Hematopoietic multipotent progenitor cell treated with erythropoietin and hydrocortisone succinate and interleukin-3 and kit ligand, for 4 days (in vitro differentiated cells): ENCODE data around the gene MTA2.
A peak's percentile ranks its signal among the peaks of the same experiment; 100 is the strongest.

Experiments
- DNase-seq: peaks from one replicate; pipeline ENCODE4 v3.0.0-alpha.2; 2015

MTA2 gene

GRCh38 chr11:62612366-62613290 lies 11.0 kb upstream of the MTA2 start, which contains the start of the genes EML3 and ROM1:
Gene EML3 (minus strand): TSS chr11:62612775. CDS start chr11:62612457, 318 bp downstream.
Gene ROM1 (plus strand): TSS chr11:62613257. CDS start chr11:62613282, 25 bp downstream.
- DNase-seq = peak; percentile 96

DNA sequence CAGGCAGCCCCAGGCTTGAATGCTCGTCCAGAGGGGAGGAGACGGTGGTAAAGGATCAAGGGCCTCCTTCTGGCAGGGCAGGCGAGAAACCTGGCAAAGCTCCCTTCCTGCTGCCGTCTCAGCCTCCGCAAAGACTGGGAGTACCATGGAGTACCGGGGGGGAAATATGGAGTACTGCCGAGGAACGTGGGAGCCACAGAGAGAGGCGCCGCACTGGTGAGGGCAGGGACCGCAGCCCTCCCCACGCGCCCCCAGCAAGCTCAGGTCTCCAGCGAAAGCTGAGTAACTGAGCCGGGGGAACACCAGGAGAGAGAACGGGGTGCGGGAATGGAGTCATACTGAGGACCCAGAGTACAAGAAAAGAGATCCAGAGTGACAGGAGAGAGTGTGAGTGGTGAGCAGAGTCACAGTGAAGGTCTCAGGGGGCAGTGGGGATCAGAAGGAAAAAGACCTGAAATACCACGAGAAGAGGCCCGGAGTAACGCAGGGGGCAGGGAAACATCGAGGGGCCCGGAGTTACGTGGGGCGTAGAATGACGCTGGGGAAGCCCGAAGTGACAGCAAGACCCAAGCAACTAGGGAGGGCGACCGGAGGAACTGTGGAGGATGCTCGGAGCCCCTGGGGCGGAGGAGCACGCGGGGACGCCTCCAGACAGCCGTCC lies 10.2 kb upstream of the MTA2 start:
- DNase-seq = peak; percentile 75

GRCh38 chr11:62610814-62611704 lies 9.4 kb upstream of the MTA2 start:
- no peak for DNase-seq

DNA sequence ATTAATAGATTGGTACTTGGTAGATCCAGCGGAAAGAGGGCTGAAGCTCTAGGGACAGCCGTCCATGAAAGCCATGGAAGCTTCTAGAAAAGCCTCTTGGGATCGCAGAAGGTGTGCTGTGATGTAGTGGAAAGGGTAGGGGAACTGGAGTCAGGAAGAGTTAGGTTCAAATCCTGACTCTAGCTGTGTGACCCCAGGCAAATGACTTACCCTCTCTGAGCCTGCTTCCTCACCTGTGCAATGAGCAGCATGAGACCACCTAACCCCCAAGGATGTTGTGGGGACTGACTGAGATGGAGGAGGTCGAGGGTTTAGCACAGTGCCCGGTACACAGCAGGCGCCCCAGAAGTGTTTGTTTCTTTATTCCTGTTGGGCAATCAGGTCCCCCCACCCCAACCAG lies 8.7 kb upstream of the MTA2 start:
- no peak for DNase-seq

DNA sequence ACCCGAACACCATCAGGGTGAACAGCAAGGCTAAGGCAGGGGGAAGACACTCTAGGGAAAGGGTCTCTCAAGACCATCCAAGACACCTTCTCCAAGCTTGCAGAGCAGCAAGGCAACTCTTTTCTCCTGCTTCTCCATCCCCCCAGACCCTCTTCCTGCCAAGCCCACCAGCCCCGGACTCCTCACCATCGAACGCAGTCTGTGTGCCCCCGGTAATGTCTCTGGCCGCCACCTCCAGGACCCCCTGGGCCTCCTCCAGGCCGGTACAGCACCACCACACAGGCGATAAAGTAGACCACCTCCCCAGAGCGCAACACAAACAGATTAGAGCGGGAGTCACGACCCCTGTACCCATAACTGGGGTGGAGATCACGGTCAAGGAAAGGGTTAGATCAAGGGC lies 7.1 kb upstream of the MTA2 start:
- DNase-seq = no peak

DNA sequence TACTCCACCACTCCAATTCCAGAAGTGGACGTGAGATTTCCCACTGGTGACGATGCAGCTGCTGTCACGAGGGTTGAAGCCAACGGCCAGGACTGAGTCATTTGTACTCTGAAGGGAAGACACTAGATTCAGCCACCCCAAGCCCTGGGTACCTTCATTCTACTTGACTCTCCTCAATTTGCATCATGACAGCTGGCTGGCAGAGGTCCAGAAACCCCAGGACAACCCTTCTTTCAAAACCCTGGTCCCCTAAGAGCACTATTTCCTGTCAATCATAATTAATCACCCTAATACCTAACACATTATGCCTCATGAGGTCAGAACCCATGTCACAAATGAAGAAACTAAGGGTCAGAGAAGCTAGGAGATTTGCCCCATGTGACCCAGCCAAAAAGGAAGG lies 6.0 kb upstream of the MTA2 start:
- peak; percentile 46 for DNase-seq

GRCh38 chr11:62605902-62606301 lies 4.2 kb upstream of the MTA2 start:
- no peak for DNase-seq

GRCh38 chr11:62605467-62605866 lies 3.8 kb upstream of the MTA2 start:
- DNase-seq = no peak

DNA sequence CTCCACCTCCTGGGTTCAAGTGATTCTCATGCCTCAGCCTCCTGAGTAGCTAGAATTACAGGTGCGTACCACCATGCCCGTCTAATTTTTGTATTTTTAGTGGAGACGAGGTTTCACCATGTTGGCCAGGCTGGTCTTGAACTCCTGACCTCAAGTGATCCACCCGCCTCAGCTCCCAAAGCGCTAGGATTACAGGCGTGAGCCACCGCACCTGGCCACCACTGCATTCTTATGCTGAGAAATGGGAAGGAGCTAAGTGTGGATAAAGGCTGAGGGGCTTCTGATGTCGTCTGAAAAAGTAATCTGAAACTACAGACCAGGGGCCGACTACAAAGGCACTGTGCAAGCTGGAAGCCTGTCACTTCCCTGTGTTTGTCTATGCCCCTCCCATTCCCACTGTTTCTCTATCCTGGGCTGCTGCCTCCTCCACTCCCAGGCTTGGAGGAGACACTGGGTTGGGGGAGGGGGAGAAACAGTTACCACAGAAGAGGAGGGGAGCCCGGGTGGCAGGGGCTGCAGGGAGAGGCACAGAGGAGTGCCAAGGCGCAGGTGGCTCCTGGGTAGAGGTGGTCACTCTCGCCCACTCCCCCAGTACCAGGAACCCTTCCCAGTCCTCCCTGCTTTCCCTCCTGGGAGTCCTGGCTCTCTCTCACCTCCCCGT lies 2.9 kb upstream of the MTA2 start:
- DNase-seq = no peak

DNA sequence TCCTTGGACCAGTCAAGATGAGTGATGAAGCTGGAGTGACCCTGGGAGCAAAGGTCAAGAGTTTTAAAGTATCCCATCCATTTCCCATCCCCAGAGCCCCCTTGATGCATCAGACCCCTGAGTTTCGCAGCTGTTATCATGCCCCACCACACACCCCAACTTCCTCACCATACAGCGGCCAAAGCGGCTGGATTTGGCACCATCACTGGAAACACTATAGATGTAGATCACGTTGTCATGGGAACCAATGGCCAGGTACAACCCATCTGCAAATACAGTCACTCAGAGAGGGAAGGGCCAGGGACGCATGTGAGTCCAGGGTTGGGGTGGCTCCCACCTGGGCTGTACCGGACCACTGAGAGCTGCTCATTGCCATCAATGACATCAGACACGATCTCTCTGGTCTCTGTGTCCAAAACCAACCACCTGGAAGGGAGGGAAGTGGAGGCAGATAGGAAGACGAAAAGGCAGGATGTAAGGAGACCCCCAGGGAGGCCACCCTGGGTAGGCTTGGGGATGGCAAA lies 2.2 kb upstream of the MTA2 start:
- DNase-seq = peak; percentile 47

- DNase-seq = no peak
Observed at GRCh38 chr11:62603072-62603408, 1.4 kb upstream of the MTA2 start.

GRCh38 chr11:62602141-62603071 lies 741 bp upstream of the MTA2 start:
- DNase-seq = no peak

DNA sequence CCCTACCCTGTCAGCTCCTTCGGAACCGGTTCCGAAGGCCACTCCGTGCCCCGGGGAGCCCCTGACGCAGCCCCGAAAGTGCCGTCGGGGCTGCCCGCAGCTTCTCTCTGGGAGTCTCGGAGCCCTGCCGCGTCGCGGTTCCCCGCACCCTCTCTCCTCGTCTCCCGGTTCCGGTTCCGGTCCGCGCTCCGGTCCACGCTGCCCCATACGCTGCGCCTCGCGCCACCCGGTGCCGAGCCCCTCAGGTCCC lies 618 bp downstream of the MTA2 start:
- DNase-seq = peak; percentile 65

GRCh38 chr11:62600367-62601121 lies 1.1 kb downstream of the MTA2 start:
- peak; percentile 36 for DNase-seq

DNA sequence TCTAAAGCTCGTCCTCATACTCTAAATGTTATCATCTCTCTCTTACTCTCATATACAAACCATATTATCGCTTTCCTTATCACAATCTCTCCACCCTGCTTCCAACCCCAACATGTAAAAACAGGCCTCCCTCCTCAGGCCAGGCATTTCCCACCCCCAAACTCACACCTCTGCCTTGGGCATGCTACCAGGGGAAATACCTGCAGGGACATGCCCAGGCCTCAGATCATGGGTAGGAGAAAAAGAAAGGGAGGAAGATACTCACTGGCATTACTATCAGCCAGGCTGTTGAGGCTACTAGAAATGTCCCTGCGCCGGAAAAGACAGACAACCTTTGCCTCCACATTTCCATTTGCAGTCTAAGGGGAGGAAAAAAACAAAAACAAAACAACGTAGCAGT lies 1.8 kb downstream of the MTA2 start:
- DNase-seq = no peak

DNA sequence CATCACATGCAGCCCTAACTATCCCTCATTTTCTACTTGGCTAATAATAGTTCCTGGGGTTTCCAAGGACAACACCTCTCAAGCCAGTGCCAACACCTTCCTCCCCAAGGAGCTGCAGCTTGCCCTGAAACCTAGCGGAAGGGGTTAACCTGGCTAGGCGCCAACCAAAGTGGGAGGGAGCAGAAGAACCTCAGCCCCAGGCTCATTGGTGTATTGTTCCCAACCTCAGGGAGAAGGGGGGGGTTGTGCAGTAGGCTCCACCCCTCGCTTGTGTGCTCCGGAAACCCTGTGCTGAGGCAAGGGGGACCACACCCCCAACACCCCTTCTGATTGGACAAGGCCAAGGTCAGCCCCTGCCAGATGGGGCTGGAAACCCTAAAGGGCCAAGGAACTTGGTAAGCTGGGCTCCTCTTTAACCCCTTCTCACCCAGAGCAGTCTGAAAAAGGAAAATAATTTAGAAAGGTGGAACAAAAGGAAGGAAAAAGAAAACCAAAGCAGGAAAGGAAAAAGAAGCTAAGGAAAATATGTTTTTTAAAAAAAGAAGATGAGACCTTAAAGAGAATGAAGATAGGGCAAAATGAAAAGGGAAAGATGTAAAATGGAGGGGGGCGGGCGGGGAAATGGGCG lies 2.5 kb downstream of the MTA2 start:
- peak; percentile 100 for DNase-seq

GRCh38 chr11:62595124-62595523 lies 6.5 kb downstream of the MTA2 start:
- DNase-seq = no peak

DNA sequence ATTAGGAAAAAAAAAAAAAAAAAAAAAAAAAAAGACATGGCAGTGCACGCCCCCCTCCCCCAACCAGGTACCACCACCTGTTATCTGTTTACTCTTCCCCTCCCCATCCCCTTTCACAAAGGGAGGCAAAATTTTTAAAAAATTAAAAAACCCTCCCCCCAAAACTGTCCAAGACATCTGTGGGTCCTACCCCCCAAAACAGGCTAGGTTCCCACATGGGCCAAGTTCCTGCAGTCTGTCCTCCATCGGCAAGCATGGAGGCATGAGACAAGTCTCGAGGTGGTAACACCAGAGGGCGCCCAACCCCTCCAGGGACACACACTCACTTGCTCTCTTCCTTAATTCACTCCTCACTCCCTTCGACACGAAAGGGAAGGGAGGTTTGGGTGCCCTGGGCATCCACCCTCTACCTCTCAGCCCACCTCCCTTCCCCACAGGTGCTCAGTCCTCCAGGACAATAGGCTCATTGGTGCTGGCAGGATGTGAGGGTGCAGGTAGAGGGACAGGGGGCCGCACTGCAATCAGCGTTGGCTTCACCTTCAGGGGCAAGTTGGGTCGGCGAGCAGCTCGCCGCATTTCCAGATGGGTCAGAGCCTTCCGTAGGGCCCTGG lies 8.1 kb downstream of the MTA2 start:
- DNase-seq = peak; percentile 96

GRCh38 chr11:62592989-62593421 lies 8.7 kb downstream of the MTA2 start:
- no peak for DNase-seq
